Activated T-helper 9 cell treated with anti-CD3 and anti-CD28 coated beads, Interleukin-2, amount 50 U/mL, for 16 hours (primary cell): ENCODE measurements around the gene NQO2.
A peak's percentile ranks its signal among the peaks of the same experiment; 100 is the strongest.
"Not testable (repeated sequence)": the region's sequence is repeated elsewhere in the genome, so short reads cannot be mapped to it uniquely, and the experiment has no call there.

ENCODE experiments used
- DNase-seq: peaks from one replicate; pipeline ENCODE4 v3.0.0-alpha.2; 2020; ENCODE audit warnings: low read depth

The NQO2 gene

DNA sequence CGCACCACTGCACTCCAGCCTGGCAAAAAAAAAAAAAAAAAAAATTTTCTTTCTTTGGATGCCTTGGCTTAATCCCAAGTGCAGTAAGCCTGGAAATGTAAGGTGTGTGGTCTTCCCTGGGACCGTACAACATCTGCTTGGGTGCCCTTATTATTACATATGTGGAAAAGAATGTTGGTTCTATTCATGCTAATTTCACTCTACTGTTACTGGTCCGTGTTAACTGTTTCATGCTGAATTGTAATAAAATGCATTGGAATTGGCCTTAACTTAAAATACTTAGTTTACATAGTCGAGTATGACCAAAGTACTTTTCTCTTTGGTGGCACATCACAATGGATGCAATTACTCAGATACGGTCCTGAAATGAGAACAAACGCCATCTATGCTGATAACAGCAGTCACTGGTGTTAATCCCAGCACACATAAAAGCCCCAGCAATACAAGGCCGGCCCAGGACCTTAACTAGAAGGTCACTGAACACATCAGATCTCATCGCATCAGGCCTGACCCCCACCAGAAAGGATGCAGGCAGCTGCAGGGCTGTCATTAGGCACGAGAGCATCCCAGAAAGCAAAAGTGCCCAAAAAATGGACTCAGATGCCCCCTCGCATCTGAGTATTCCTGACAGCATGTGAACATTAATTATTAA lies 29.5 kb upstream of the NQO2 start:
- no peak for DNase-seq

DNA sequence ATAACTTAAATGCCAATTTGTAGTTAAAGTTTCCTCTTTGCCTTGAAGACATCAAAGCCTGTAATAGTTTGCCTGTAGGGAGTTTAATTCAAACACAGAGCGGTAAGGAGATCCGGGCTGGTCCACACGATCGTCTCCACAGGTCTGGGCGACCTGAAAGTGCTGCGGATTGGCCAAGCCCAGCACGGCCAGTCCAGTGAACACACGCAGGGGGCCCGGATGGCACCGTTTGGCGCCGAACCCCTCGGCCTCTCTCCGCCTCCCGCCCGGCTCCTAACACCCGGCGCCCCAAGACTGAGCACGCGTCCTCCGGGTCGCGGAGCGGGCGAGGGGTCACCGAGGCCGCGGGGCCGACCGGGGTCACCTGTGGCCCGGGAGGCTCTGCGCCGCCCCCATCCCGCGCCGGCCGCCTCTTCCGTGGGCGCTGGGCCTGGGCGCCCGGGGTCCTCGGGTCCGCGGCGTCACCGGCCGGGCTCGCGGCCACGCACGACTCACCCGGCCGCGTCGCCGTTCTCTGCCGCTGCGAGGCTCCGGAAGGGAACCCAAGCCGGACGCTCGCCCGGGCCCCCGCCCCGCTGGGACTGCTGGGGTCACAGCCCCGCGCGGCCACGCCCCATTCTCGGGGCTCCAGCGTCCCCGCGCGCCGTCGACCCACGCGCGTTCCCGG lies 28.8 kb upstream of the NQO2 start:
- DNase-seq, result peak; percentile 39

DNA sequence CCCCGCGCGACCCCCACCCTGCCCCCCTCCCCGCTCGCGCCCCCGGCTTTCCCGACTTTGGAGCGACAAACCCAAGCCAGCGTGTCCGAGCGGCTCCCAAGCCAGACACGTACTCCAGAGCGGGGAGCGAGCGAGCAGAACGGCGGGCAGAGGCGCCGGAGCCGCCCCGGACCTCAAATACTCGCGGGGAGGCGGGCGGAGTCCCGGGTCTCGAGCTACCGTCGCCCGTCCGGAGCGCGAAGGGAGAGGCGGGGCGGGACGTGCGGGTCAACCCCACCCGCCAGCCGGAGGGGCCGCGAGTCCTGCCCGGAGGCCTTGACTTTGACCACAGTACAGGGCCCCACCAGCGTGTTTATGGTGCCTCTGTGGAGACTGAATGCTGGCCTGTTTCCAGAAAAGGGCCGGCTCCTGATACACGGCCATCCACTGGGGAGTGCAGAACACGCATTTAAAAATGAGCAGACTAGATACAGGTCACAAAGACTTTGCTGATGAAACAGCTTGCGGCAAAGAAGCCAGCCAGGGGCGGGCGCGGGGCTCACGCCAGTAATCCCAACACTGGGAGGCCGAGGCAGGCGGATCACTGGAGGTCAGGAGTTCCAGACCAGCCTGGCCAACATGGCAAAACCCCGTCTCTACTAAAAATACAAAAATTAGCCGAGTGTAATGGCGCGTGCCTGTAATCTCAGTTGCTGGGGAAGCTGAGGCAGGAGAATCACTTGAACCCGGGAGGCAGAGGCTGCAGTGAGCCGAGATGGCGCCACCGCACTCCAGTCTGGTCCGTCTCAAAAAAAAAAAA lies 28.1 kb upstream of the NQO2 start, which contains the start of gene SERPINB6:
SERPINB6 (minus strand) TSS at position 148 of the 799 bp plus-strand sequence. CDS start 12,235 bp downstream, outside the sequence.
- peak; percentile 25 for DNase-seq

DNA sequence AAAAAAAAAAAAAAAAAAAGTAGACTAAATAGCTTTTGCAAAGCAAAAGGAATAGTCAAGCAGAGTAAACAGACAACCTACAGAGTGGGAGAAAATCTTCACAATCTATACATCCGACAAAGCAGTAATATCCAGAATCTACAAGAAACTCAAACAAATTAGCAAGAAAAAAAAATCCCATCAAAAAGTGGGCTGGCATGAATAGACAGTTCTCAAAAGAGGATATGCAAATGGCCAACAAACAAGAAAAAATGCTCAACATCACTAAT lies 27.5 kb upstream of the NQO2 start:
- DNase-seq, result not testable (repeated sequence)

DNA sequence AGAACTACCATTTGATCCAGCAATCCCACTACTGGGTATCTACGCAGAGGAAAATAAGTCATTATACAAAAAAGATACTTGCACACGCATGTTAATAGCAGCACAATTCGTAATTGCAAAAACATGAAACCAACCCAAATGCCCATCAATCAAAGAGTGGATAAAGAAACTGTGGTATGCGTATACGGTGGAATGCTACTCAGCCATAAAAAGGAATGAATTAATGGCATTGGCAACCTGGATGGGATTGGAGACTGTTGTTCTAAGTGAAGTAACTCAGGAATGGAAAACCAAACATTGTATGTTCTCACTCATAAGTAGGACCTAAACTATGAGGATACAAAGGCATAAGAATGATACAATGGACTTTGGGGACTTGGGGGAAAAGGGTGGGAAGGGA lies 27.0 kb upstream of the NQO2 start:
- DNase-seq, result not testable (repeated sequence)

DNA sequence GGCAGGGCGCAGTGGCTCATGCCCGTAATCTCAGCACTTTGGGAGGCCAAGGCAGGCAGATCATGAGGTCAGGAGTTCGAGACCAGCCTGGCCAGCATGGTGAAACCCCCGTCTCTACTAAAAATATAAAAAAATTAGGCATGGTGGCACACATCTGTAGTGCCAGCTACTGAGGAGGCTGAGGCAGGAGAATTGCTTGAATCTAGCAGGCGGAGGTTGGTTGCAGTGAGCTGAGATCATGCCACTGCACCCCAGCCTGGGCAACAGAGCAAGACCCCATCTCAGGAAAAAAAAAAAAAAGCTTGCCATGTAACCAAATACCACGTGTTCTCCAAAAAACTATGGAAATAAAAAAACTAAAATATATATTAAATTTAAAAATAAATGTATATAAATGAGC lies 26.5 kb upstream of the NQO2 start:
- not testable (repeated sequence) for DNase-seq

DNA sequence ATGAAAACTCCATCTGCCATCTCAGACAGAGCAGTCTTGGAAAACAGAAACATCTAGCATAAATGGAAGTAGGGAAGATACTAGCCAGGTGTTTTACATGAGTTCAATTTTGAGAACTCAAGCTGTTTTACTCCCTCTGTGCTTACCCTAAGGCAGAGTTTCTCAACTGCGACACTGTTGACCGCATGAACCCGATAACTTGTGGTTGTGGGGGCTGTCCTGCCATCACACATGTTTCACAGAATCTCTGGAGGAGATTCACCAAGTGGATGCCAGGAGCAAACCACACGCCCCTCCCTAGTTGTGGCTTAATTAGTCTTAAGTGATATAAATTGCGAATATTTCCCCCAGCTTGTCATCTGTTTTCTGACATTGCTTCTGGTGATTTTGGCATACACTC lies 26.0 kb upstream of the NQO2 start:
- DNase-seq, result no peak

DNA sequence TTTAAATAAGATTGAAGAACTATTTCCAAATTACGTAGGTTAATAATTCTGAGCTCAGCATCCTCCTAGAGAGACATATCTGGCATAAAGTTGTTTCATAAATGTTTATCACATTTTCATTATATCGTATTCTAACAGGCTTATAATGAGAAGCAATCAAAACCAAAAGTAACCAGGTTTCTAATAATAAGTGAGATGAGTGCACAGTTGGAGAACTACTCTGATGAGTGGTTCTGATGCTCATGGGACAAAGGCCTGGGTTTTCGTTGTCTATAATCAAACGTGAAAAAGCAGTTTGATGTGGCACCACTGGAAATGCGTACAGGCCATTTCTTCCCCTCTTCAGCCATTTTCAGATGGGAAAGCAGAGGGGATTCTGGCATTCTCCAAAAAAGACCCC lies 23.6 kb upstream of the NQO2 start:
- no peak for DNase-seq

DNA sequence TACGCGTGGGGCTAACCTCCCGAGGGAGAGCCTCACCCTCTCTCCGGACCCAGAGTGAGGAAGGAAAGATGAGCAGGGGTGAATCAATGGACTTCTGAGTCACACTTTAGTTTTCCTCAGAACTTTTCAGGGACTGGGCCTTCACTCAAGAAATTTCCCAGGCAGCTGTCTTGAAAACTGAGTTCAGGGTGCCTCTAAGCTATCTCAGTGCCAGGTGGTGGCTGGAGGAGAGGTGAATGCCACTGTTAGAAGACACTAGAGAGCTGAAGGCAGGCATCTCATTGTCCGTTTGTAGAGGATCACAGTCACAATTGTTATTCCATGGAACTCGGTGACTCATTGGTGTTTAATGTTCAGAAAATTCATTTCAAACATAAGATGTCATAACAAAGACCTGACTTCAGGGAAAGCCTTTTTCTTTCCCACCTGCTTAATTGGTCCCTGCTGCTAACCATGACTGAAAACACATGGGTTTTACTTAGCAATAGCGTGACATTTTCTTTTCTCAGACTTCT lies 23.1 kb upstream of the NQO2 start:
- no peak for DNase-seq

DNA sequence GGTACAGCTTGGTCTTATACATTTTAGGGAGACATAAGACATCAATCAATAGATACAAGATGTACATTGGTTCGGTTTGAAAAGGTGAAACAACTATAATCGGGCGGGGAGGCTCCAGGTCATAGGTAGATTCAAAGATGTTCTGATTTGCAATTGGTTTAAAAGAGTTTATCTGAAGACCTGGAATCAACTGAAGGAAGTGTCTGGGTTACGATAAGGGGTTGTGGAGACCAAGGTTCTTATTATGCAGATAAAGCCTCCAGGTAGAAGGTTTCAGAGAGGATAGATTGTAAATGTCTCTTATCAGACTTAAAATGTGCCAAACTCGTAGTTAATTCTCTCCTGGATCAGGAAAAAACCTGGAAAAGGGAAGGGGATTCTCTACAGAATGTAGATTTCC lies 22.4 kb upstream of the NQO2 start:
- DNase-seq, result no peak

DNA sequence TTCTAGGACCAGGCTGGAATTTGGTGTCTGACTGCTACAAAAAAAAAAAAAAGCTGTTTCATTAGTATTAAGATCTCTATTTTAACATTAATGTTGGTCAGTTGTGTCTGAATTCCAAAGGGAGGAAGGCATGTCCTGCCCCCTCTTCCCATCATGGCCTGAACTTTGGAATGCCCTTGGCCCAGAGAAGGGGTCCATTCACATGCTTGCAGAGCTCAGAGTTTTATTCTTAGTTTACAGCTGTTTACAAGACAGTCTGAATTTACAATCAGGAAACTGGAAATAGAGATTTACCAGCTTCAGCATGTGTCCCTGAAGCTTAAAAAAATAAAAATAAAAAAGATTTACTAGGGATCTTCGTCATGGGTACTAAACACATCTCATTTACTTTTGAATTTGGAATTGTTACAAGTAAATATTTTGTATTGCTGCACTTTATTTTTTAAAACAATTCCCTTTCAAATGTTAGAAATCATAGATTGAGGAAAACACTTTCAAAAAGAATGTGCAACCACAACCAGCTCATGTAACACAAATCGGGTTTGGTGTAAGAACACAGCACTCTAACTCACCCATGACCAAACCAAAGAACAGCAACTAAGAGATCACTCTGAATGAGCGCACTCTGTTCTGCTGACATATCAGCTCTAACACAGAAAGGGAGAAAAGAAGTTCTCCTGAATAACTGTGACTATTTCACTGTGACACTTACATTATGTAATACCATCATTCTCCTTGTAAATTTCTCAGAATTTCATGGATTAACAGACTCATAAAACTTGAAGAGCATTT lies 21.7 kb upstream of the NQO2 start:
- no peak for DNase-seq

DNA sequence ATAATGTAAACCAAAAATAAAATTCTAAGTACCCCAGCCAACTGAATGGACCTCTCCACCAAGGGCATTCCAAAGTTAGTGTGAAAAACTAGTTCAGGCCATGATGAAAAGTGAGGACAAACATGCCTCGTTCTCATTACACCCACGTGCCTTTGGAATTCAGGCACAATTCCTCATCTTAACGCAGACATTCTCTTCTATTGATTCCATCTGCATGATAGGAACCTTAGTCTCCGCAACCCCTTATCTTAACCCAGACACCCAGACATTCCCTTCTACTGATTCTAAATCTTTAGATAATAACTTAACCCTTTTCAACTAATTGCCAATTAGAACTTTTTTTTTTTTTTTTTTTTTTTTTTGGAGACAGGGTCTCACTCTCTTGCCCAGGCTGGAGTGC lies 20.8 kb upstream of the NQO2 start:
- DNase-seq, result no peak

DNA sequence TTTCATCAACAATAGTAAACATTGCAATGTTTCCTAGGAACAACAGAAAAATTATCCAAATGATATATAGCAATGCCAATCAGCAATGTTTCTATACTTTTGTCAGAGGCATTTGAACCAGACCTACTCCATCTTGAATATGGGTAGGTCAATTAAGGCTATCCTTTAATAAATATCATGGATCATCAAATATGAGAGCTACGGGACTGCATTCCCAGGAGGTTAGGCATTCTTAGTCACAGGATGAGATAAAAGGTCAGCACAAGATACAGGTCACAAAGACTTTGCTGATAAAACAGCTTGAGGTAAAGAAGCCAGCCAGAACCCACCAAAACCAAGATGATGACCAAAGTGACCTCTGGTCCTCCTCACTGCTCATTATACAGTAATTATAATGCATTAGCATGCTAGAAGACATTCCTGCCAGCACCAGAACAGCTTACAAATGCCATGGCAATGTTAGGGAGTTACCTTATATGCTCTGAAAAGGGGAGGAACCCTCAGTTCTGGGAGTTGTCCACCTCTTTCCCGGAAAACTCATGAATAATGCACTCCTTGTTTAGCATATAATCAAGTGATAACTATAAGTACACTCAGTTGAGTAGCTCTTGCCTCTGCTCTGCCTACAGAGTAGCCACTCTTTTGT lies 19.8 kb upstream of the NQO2 start:
- DNase-seq, result no peak

DNA sequence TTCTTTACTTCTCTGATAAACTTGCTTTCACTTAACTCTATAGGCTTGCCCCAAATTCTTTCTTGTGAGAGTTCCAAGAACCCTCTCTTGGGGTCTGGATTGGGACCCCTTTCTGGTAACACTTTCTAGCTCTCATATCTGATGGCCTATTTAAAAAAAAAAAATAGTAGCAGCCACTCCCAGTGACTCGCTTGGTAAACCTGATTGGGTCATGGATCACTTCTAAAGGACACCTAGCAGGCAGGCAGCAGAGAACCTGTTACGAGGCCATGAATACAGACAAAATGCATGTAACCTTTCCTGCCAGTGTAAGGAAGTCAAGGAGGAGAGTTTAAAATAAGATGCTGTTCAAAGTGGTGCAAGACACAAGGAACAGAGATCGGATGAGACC lies 19.2 kb upstream of the NQO2 start:
- DNase-seq, result no peak

DNA sequence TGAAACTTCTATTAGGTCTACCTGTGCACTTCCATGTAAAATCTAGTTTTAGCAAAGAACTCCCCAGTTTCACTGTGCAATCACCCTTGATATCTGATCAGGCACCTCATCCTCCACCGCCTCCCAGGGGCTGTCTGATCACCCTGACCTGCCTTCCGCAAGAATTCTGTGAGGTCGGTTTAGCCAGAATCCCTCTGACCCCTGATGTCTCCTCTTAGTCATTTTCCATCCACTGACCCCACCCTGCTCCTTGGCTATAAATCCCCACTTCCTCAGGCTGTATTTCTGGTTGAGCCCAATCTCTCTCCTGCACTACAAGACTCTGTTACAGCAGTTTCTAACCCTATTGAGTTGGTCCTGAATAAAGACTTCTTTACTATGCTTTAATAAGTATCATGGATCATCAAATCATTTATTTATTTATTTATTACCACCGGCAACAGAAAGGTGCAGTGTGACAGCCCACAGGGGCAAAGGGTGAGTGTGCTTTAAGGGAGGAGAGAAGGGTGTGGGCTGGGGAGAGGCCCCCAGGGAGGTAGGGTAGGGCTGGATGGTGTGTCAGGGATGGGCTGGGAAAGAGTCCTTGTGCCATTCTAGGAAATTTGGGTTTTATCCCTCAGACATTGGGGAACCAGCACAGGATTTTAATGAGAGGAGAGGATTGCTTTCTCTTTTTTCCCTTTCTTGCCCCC lies 17.1 kb upstream of the NQO2 start:
- DNase-seq, result no peak

DNA sequence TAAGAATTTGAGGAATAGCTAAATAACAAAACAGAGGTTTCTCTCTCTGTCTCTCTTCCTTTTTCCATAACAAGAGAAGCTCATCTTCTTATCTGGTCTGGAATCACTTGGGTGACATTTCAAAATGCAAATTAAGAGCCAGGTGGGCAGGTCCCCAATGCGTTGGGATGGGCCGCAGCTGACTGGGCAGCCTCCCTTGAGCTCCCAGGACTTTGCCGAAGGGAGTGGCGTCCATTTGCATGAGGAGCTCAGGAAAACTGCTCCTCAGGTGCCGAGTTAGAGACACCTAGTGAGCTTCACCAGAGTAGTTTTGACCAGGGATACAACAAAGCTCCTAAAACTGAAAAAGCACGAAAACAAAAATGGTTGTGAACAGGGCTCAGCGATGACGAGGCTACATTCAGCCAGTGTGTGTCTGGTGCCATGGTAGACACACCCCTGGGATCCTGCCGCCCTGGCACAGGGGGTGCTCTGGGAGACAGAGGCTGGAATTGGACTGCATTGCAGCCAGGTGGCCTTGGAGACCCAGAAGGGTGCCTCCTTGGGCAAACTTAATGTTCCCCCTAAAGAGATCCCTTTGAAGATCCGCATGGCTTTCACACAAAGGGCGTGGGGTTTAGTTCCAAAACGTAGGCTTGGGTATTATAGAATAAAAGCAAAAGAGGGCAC lies 14.8 kb upstream of the NQO2 start:
- no peak for DNase-seq

DNA sequence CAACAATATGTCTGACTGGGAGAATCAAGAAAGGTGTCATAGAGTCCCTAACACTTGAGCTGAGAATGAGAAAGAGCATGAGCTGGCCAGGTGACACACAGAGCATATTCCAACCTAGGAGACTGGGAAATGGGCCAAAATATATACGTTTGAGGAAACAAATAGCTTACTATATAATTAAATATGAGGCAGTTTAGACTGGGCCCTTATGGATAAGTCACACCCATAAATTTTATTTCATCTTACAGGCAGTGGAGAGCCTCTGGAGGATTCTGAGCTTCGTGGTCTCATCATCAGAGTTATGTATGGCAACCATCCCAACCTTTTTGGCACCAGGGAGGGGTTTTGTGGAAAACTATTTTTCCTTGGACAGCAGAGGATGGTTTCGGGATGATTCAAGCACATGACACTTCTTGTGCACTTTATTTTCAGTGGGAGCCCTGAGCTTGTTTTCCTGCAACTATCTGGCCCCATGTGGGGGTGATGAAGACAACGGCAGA lies 12.9 kb upstream of the NQO2 start:
- DNase-seq, result no peak

DNA sequence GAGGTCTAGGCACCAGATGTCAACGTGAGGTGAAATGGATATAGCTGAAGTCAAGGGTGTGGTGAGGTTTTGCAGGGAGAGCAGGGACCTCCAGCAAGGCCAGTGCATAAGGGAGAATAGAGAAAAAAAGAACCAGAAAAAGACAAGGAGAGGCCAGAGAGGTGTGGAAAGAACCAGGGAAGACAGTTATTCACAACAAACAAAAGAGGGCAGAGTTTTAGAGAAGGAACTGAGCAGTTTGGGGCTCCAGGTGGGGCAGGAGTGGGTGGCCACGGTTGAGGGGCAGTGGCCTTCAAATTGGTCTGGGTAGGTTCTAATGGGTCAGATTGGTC lies 11.6 kb upstream of the NQO2 start:
- DNase-seq, result no peak

DNA sequence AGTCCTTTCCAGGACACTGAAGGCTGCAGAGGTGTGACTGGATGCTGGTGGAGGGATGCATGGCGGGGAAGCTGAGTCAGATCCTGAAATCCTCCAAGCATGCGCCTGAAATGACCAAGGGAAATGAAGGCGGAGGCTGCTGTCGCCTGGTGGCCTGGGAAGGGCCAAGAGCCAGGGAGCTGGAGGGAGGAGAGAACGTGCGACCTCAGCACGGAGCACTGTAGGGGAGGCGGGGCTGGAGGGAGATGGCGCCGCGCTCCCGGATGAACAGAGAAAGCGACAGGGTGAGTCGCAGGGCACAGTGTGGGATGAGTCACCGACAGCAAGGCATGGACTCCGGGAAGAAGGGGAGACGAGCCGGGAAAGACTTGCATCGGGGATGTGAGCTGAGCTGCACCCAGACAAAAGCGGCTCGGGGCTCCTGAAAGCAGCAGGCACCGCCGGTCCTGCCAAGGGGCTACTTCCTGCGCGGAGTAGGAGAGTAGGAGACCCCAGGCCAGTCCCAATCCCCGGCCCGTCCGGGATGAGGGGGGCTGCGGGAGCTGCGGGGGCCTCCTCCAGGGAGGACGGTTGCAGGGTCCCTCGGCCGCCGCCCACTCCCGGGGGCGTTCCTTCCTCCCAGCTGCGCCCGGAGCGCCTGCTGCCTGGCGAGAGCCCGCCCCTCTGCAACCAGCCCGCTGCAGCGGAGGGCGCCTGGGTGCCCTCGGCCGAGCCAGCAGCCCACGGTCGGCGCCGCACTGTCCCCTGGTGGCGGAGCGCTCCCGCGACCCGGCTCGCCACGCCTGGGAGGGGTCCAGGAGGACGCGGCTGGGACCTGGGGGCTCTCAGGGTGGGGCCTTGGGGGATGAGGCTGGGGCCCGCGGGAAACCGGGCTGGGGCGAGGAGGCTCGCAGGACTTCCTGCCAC lies 11.0 kb upstream of the NQO2 start:
- peak; percentile 65 for DNase-seq
